Stimulated activated CD4-positive, alpha-beta T cell treated with anti-CD3 and anti-CD28 coated beads, Interleukin-12 subunit alpha, Interleukin-12 subunit beta, amount 100 ng/mL, for 48 hours (primary cell): ENCODE data around the gene EIF4A3.
"Not testable (repeated sequence)": the region's sequence is repeated elsewhere in the genome, so short reads cannot be mapped to it uniquely, and the experiment has no call there.

ENCODE experiments used
- DNase-seq, 3 donors: peaks; one replicate each; pipeline ENCODE4 v3.0.0-alpha.2; 2020; ENCODE audit warnings: low read depth in 2 of 3, low spot score in 1 of 3

Gene EIF4A3

DNA sequence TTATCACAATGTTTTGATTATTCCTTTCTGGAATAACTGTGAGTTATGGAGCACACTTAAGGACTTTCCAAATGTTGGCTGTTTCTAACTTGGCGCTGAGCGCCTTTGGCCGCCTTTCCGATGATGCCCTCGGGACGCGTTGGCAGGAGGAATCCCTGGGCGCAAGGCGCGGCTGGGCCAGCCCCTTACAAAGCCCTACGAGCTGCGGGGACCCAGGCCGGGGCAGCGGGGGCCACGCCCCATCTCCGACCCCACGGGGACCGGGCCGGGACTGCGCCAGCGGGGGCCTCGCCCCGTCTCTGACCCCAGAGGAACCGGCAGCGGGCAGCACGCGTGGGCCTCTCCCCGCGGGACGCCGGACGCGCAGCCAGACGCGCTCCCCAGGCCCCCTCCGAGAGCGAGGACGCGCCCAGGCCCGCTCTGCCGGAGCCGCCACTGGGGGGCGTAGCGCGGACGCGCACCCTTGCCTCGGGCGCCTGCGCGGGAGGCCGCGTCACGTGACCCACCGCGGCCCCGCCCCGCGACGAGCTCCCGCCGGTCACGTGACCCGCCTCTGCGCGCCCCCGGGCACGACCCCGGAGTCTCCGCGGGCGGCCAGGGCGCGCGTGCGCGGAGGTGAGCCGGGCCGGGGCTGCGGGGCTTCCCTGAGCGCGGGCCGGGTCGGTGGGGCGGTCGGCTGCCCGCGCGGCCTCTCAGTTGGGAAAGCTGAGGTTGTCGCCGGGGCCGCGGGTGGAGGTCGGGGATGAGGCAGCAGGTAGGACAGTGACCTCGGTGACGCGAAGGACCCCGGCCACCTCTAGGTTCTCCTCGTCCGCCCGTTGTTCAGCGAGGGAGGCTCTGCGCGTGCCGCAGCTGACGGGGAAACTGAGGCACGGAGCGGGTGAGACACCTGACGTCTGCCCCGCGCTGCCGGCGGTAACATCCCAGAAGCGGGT lies 45.6 kb downstream of the EIF4A3 start, which contains the start of gene GAA:
GAA (plus strand) TSS at position 571 of the 935 bp plus-strand sequence. CDS start 3,006 bp downstream, outside the sequence.
- peak; percentile 57 to 80 (median 75) for DNase-seq

DNA sequence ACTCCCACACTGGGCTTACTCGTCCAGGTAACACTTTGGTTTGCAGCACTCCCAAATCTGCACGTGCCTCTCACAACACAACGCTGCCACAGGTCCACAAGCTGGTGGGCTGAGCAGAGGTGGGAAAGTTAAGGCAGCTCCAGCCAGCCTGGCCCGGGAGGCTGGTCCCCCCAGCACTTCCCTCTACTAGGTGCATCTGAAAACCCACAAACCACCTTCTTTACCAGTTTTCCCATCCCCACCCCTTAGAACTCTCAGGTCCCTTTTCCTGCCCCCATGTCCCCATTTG lies 46.9 kb downstream of the EIF4A3 start:
- no peak for DNase-seq

DNA sequence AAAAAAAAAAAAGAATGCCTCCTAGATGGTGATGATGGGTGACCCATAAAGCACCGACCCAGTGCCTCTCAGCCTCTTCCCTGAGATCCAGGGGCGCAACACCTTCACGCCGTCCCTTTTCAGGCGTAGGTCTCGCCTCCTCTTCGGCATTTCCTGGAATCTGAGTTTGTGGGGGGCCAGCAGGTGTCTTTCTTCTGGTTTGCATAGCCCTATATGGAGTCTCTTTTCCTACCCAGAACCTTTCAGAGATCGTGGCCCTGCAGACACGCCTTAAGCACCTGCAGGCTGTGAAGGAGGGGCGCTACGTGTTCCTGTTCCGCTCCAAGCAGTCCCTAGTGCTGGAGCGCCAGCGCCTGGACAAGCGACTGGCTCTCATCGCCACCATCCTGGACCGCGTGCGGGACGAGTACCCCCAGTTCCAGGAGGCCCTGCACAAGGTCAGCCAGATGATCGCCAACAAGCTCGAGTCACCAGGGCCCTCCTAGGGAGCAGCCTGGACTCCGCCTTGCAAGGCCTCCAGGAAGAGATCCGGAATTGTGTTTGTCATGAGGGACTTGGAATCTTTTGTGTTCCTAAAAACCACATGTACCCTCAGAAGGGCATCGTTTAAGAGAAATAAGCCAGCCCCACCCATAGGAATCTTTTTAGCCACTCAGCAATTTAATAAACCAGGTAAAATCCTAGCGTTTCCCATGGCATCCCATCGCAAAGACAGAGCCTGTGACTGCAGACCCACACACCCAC lies 47.5 kb downstream of the EIF4A3 start:
- DNase-seq, result no peak

DNA sequence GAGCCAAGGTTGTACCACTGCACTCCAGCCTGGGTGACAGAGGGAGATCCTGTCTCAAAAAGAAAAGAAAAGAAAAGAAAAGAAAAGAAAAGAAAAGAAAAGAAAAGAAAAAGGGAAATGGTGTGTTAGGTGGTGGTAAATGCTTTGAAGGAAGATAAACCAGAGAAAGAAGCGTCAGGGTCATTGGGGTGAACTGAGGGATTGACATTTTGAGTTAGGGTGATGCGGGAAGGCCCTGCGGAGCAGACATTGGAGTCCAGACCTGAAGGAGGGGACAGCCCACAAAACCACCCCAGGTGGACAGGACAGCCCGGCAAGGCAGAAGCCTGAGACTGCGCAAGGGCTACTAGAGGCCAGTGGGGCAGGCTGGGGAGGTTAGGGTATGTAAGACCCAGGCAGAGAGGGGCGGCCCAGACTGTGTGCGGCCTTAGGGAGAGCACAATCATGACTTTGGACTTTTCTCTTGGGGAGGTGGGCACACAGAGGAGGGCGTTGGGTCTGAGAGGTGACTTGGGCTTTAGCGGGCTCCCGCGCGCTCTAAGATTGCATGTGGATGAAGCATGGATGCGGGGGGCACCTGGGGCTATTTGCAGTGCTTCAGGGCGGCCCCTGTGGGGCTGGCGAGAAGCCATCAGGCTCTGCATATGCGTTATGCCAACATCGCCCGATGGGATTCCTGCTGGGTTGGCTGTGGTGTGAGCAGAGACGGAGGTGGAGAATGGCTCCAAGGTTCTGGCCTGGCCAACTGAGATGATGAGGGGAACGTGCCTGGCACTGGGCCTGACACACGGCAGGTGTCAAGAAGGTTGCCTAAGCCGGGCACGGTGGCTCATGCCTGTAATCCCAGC lies 48.9 kb downstream of the EIF4A3 start:
- DNase-seq, result no peak

DNA sequence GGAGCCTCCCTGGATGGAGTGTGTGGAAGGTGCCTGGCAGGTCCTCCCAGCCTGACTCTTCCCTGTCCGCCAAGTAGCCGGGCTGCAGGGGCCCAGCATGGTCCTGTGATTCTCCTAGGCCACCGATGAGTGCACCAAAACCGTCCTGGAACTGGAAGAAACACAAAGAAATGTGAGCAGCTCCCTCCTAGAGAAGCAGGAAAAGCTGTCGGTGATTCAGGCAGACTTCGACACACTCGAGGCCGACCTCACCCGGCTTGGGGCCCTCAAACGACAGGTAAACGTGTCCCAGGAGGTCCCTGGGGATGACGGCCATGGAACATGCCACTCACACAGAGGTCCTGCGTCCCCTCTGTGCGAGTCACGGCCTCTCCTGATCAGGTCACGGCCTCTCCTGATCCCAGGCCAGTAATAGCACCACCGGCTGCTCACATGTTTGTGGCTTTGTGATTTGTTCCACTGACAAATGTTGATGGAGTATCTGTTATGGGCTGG lies 49.8 kb downstream of the EIF4A3 start:
- DNase-seq, result no peak

DNA sequence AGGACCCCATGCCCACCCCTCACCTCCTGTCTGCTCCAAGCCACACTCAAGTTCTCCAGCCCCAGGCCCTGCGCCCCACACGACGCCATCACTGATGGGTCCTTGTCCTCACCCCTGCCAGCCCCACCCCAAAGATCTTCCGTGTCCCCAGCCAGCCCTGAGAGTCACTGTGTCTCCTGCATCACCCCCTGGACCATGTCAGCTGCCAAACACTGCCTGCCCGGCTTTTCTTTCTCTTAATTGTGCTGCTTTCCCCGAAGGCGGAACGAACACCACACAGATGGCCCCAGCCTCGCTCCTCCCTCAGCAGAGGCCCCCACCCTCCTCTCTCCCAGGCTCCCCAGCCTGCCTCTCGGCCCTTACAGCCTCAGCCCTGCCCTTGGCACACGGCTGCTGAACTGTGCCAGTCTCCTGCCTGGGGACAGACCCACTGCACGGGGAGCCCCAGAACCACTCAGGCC lies 50.3 kb downstream of the EIF4A3 start:
- no peak for DNase-seq

DNA sequence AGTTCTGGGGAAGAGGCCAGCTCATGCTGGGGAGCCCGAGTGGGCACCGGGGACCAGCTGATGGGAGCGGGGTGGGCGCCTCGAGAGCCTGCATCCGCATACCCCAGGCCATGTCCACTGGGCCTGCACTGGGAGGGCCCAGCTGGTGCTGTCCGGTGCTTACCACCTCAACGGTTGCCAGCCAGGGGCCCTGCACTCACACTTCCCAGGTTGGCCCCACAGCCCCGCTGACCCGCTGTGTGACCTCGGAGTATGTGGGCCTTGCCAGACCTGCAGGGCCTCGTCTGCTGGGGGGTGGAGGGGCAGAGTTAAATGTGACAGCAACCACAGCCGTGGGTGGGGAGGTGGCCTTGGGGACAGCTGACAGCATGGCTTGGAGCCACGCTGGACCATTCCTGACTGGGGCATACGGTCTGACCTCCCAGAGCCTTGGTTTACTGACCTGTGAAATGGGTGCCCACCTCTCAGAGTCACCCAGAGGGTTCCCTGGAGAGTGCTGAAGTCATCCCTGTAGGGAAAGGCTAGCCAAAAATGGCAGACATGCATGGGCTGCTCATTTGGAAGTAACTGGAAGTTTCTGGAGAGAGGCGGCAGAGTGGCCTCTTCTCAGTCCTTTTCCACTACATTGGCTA lies 51.0 kb downstream of the EIF4A3 start:
- DNase-seq, result no peak

DNA sequence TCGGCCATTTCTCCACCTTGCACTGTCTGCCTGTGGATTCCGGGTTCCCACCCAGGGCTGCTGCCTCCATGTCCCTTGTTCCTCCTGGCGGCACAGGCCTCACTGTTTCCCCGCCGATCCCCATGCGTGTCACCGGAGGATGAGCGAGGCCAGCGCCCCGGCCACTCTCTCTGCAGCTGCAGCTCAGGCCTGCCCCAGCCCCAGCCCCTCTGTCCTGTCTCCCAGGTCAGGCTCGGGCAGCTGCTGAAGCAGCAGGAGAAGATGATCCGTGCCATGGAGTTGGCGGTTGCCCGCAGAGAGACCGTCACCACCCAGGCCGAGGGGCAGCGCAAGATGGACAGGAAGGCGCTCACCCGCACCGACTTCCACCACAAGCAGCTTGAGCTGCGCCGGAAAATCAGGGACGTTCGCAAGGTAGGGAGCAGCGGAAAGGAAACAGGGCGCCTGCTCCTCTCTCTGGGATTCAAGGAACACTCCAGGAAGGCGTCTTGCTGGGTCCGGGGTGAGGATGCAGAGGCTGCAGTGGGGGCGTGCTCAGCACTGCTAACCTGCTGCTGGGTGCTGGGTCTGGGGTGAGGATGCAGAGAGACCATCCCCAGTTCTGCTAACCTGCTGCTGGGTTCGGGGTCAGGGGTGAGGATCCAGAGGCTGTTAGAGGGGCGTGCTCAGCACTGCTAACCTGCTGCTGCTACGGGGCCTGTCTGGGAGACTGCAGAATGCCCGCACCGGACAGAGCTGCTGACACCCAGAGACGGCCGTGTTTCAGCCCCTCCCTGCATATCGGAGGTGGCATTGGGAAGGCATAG lies 51.7 kb downstream of the EIF4A3 start:
- no peak for DNase-seq

DNA sequence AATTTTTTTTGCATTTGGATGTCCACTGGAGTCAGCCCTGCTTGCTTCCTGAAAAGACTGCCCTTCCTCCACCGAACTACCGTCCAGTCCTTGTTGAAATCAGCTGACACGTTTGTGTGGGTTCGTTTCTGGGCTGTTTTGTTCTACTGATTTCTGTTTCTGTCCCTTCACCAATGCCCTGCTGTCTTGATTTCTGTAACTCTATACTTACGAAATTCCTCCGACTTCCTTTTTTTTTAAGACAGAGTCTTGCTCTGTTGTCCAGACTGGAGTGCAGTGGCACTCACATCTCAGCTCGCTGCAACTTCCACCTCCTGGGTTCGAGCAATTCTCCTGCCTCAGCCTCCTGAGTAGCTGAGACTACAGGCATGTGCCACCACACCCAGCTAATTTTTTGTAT lies 54.0 kb downstream of the EIF4A3 start:
- no peak for DNase-seq

DNA sequence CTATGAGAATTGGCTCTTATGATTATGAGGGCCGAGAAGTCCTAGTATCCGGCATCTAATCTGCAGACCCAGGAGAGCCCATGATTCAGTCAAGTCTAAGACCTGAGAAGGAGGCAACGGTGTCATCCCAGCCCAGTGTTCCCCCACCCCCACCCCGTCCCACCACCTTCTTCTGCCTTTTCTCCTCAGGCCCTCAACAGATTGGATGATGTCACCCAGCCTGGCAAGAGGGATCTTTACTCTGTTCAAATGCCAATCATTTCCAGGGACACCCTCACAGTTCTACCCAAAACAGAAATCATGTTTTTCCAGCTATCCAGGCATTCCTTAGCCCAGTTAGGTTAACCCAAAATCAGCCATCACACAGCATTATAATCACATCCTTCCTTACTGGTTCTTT lies 55.6 kb downstream of the EIF4A3 start:
- no peak for DNase-seq

DNA sequence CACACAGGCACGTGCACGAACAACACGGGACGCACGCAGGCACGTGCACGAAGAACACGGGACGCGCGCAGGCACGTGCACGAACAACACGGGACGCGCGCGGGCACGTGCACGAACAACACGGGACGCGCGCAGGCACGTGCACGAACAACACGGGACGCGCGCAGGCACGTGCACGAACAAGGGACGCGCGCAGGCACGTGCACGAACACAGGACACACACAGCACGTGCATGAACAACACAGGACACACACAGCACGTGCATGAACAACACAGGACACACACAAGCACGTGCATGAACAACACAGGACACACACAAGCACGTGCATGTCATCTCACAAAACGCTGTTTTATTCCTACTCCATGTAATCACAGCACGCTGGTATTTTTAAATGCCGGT lies 56.8 kb downstream of the EIF4A3 start:
- not testable (repeated sequence) for DNase-seq

DNA sequence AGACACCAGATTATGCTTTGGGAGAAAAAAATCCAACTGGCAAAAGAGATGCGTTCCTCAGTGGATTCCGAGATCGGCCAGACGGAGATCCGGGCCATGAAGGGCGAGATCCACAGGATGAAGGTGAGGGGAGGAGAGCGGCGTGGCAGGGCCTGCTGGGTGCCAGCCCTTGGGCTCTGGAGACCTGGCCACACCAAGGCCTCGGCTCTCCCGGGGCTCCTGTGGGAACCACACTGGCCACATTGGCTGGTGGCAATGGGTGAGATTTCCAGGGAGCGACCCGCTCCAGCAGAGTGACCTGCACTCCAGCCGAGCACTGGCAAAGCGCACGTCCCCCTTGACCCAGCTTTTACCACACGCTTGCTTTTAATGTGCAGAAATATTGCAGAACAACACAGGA lies 57.2 kb downstream of the EIF4A3 start:
- no peak for DNase-seq

DNA sequence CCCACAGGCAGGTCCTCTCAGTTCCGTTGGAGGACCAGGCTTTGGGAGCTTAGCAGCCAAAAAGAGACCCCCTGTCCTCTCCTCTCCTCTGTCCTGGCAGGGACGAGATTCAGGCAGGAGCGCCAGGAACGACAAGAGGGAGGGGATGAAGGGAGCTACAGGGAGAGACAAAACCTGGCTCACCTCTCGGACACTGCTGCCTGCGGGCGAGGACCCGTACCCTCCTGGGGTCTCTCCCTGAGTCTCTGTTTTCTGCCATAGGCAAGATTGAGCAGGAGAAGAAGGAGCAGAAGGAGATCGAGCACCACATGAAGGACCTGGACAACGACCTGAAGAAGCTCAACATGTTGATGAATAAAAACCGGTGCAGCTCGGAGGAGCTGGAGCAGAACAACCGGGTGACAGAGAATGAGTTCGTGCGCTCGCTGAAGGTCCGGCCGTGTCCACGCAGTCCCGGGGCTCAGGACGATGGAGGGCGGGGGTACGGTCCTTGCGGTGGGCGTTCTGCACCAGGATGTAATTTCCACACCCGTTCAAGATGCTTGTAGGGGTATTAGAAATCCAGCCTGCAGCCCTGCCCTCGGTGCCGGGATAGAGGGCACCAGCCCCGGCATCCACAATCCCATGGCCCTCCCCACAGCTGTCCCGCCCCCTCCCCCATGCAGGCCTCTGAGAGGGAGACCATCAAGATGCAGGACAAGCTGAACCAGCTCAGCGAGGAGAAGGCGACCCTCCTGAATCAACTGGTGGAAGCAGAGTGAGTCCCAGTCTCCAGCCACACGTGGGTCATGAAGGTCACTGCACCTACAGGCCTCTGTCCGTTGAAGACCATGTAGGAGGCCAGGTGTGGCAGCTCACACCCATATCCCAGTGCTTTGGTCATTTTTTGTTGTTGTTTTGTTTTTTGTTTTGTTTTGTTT lies 59.3 kb downstream of the EIF4A3 start:
- no peak for DNase-seq

DNA sequence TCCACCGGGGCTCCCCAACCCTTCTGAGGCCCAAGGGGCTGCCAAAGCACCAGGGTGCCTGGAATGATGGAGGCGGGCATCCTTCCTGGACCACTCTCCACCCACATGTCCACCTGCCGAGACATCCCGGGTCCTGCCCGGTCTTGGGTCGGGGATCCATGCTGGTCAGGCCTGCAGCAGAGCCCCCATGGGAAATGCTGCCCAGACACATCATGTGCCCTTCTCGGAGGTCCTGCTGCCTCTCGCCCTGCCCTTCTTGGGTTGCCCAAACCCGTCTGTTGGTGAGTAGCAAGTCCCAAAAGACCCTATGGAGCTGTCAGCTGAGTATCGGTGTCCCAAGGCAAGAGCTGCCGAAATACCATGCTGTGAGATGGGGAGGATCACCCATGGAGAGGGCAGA lies 60.3 kb downstream of the EIF4A3 start:
- no peak for DNase-seq

DNA sequence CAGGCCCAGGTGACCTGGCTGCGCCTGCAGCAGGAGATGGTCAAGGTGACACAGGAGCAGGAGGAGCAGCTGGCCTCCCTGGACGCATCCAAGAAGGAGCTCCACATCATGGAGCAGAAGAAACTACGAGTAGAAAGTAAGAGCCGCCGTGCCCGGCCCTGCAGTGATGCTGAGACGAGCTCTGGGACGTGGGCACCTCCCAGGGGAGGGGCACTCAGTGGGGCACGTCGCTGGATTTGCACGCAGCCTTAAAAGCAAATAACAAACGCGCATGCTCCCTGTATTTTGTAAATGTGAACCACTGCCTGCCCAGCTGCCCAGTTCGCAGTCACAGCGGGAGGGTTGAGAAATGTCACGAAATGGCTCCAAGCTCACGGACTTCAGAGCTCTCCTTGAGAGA lies 60.8 kb downstream of the EIF4A3 start:
- no peak for DNase-seq

DNA sequence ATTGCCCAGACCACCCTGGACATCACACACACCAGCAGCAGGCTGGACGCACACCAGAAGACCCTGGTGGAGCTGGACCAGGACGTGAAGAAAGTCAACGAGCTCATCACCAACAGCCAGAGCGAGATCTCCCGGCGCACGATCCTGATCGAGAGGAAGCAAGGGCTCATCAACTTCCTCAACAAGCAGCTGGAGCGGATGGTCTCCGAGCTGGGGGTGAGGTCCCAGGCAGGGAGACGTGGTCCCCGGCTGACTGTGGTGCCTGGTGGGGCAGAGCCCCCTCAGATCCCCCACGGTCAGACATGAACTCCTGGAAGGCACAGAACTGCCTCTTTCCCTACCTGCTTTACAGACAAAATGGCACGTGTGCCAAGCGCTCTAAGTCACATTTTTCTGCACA lies 62.2 kb downstream of the EIF4A3 start:
- DNase-seq, result no peak
